ENCODE measurements around the gene LIPI.
"Not testable (repeated sequence)": the region's sequence is repeated elsewhere in the genome, so short reads cannot be mapped to it uniquely, and the experiment has no call there.

DNA sequence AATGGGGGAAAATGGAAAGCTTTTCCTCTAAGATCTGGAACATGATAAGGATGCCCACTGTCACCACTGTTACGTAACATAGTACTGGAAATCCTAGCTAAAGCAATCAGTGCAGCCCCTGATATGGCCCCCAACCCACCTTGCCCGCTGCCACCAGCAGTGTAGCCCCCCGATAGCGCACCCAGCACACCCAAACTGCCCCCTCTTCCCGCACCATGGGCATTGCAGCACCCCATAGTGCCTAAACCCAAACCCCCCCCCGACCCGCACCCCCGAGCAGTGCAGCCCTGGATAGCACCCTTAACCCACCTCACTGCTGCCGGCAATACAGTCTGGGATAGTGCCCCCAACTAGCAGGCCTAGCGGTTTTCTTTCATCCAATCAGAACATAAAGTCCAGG, 148.9 kb downstream of the LIPI start:
- TF ChIP-seq, protein P1, sequence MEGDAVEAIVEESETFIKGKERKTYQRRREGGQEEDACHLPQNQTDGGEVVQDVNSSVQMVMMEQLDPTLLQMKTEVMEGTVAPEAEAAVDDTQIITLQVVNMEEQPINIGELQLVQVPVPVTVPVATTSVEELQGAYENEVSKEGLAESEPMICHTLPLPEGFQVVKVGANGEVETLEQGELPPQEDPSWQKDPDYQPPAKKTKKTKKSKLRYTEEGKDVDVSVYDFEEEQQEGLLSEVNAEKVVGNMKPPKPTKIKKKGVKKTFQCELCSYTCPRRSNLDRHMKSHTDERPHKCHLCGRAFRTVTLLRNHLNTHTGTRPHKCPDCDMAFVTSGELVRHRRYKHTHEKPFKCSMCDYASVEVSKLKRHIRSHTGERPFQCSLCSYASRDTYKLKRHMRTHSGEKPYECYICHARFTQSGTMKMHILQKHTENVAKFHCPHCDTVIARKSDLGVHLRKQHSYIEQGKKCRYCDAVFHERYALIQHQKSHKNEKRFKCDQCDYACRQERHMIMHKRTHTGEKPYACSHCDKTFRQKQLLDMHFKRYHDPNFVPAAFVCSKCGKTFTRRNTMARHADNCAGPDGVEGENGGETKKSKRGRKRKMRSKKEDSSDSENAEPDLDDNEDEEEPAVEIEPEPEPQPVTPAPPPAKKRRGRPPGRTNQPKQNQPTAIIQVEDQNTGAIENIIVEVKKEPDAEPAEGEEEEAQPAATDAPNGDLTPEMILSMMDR (IDR thresholded peaks at IDR 0.05; ENCODE audit: borderline replicate concordance, extremely low read depth, low read length, poor library complexity, severe bottlenecking), result not testable (repeated sequence)
- not testable (repeated sequence) for TF ChIP-seq EZH2 (IDR thresholded peaks at IDR 0.05; ENCODE audit: borderline replicate concordance, low read depth, low read length, severe bottlenecking)

All from DND-41 (cell line).